A549 (cell line): ENCODE results near the gene FAM124B. TPM values are rescaled to one million over a fixed set of nuclear protein-coding genes. Genes with fewer than 3 reads are reported as not detected.

Source experiments
- ATAC-seq, 2 experiments: fragments of 200-7000 bp in 1 of 2; fragments of >200 bp in 1 of 2; cut with Nextera tagmentation in 1 of 2; cut with Tn5 transposase in 1 of 2; 3 replicates each; pipeline versions ENCODE4 v1.8.0 to v1.9.1; 2018 to 2020; ENCODE audit warnings: mild to moderate bottlenecking in 1 of 2, moderate library complexity in 1 of 2
- CTCF ChIA-PET: fragments of 300-600 bp; sonication (Branson Sonifier 250); formaldehyde crosslinking; extraction: SDS; loops from one replicate; lab custom pipeline; 2021; ENCODE audit warnings: antibody characterized with exemption, inconsistent platforms; lab: Yijun Ruan, JAX
- POLR2A ChIA-PET: fragments of 350-600 bp; formaldehyde crosslinking; extraction: SDS; loops from one replicate; lab custom pipeline; 2021; ENCODE audit warnings: antibody characterized with exemption, inconsistent platforms; lab: Yijun Ruan, JAX
- DNase-seq, 2 experiments: peaks; one replicate each; pipeline versions ENCODE4 v3.0.0 to v3.0.0-alpha.2; 2011 to 2016; ENCODE audit warnings: low read depth in 1 of 2, low spot score in 1 of 2
- FAIRE-seq: peaks from 2 replicates; lab custom pipeline; 2011; peaks lifted over from hg19 to GRCh38; lab: Jason Lieb, UNC
- H3K27ac ChIP-seq, 2 experiments: fragments of >200 bp; sonication (Bioruptor Twin); formaldehyde crosslinking; 3 replicates each; pipeline ENCODE4 v1.5.1; 2016 to 2017
- H3K4me1 ChIP-seq: fragments of >200 bp; sonication (Bioruptor Twin); formaldehyde crosslinking; 3 replicates; pipeline ENCODE4 v1.6.1; 2016
- H3K4me2 ChIP-seq: fragments of >200 bp; sonication (Bioruptor Twin); formaldehyde crosslinking; 3 replicates; pipeline ENCODE4 v1.6.1; 2016
- H3K4me3 ChIP-seq: fragments of >200 bp; sonication (Bioruptor Twin); formaldehyde crosslinking; 3 replicates; pipeline ENCODE4 v1.5.1; 2016
- H3K9me3 ChIP-seq: fragments of >200 bp; sonication (Bioruptor Twin); formaldehyde crosslinking; 3 replicates; pipeline ENCODE4 v1.6.1; 2016
- CBX2 ChIP-seq: fragments of 200-600 bp; sonication (generic); IDR thresholded peaks from 2 replicates; pipeline ENCODE4 v1.6.1; 2016; ENCODE audit warnings: low read depth, mild to moderate bottlenecking, borderline replicate concordance
- CEBPB ChIP-seq, 2 experiments: fragments of >200 bp in 1 of 2; sonication (Bioruptor Twin) in 1 of 2; formaldehyde crosslinking in 1 of 2; IDR thresholded peaks; 2 replicates each; pipeline ENCODE4 v1.6.1; 2012 to 2016
- CHD2 ChIP-seq: fragments of 150-350 bp; IDR thresholded peaks from 2 replicates; pipeline ENCODE4 v1.6.1; 2014; ENCODE audit warnings: low read length; ENCODE audit not compliant: partially characterized antibody
- CTCF ChIP-seq: fragments of >200 bp; sonication (Bioruptor Twin); formaldehyde crosslinking; IDR thresholded peaks from 3 replicates; pipeline ENCODE4 v1.5.1; 2016
- EHMT2 ChIP-seq: fragments of 200-600 bp; sonication (generic); IDR thresholded peaks from 2 replicates; pipeline ENCODE4 v1.6.1; 2016; ENCODE audit warnings: antibody characterized with exemption, low read depth, mild to moderate bottlenecking, moderate library complexity
- EP300 ChIP-seq, 2 experiments: fragments of >200 bp; sonication (Bioruptor Twin); formaldehyde crosslinking; IDR thresholded peaks; 2 replicates in 1 of 2; 3 replicates in 1 of 2; pipeline ENCODE4 v1.6.1; 2016 to 2017
- ESRRA ChIP-seq: fragments of 150-350 bp; IDR thresholded peaks from 2 replicates; pipeline ENCODE4 v1.6.1; 2014; ENCODE audit warnings: mild to moderate bottlenecking, low read length, borderline replicate concordance
- FOSL2 ChIP-seq, 2 experiments: fragments of 450-650 bp in 1 of 2; fragments of >200 bp in 1 of 2; sonication (Bioruptor Twin) in 1 of 2; formaldehyde crosslinking; IDR thresholded peaks; 2 replicates each; pipeline versions ENCODE4 v1.5.0 to v1.6.1; 2016 to 2020; ENCODE audit warnings: mild to moderate bottlenecking in 1 of 2, moderate library complexity in 1 of 2
- FOXS1 ChIP-seq: fragments of 250-450 bp; sonication (Bioruptor Pico); IDR thresholded peaks from 2 replicates; pipeline ENCODE4 v1.5.0; 2020; ENCODE audit warnings: mild to moderate bottlenecking, moderate library complexity
- GATA3 ChIP-seq: IDR thresholded peaks from 2 replicates; pipeline ENCODE4 v1.6.1; 2012; ENCODE audit warnings: borderline replicate concordance
- HOXB13 ChIP-seq: fragments of 250-450 bp; sonication (Bioruptor Pico); IDR thresholded peaks from 2 replicates; pipeline ENCODE4 v1.5.0; 2020; ENCODE audit warnings: low read depth, mild to moderate bottlenecking, moderate library complexity
- HOXB5 ChIP-seq: fragments of 250-450 bp; sonication (Bioruptor Pico); IDR thresholded peaks from 2 replicates; pipeline ENCODE4 v1.5.0; 2020; ENCODE audit warnings: mild to moderate bottlenecking, moderate library complexity
- JUN ChIP-seq, 2 experiments: fragments of >200 bp; sonication (Bioruptor Twin); formaldehyde crosslinking; IDR thresholded peaks; 2 replicates in 1 of 2; 3 replicates in 1 of 2; pipeline ENCODE4 v1.6.1; 2016 to 2017
- KDM5A ChIP-seq: fragments of 200-600 bp; sonication (generic); IDR thresholded peaks from 2 replicates; pipeline ENCODE4 v1.6.1; 2016; ENCODE audit warnings: antibody characterized with exemption, mild to moderate bottlenecking
- MYC ChIP-seq: IDR thresholded peaks from 2 replicates; pipeline ENCODE4 v1.6.1; 2012; ENCODE audit warnings: mild to moderate bottlenecking, inconsistent platforms, low read length, improper control_type of control experiment, borderline replicate concordance
- NPAS2 ChIP-seq: fragments of 250-450 bp; sonication (Bioruptor Pico); IDR thresholded peaks from 2 replicates; pipeline ENCODE4 v1.8.0; 2022; ENCODE audit warnings: mild to moderate bottlenecking, moderate library complexity, borderline replicate concordance
- POLR2AphosphoS2 ChIP-seq: conservative IDR thresholded peaks from 2 replicates; pipeline ENCODE4 v1.6.1; 2012; ENCODE audit warnings: low read length, improper control_type of control experiment, inconsistent platforms
- RAD21 ChIP-seq, 2 experiments: fragments of >200 bp in 1 of 2; sonication (Bioruptor Twin) in 1 of 2; formaldehyde crosslinking in 1 of 2; IDR thresholded peaks in 1 of 2; conservative IDR thresholded peaks in 1 of 2; 2 replicates in 1 of 2; 3 replicates in 1 of 2; pipeline ENCODE4 v1.6.1; 2012 to 2018; ENCODE audit warnings: inconsistent platforms in 1 of 2
- RFX5 ChIP-seq: fragments of 450-650 bp; IDR thresholded peaks from 2 replicates; pipeline ENCODE4 v1.7.1; 2014; ENCODE audit warnings: antibody characterized with exemption, mild to moderate bottlenecking, moderate library complexity
- RNF2 ChIP-seq: fragments of 200-600 bp; sonication (generic); IDR thresholded peaks from 2 replicates; pipeline ENCODE4 v1.6.1; 2016; ENCODE audit warnings: low read depth, mild to moderate bottlenecking, antibody characterized with exemption, moderate library complexity, borderline replicate concordance
- SMC3 ChIP-seq: fragments of >200 bp; sonication (Bioruptor Twin); formaldehyde crosslinking; IDR thresholded peaks from 3 replicates; pipeline ENCODE4 v1.6.1; 2018; ENCODE audit warnings: inconsistent platforms
- SREBF2 ChIP-seq: fragments of 450-650 bp; IDR thresholded peaks from 2 replicates; pipeline ENCODE4 v1.6.1; 2014; ENCODE audit warnings: mild to moderate bottlenecking, moderate library complexity
- TFCP2L1 ChIP-seq: fragments of 250-450 bp; sonication (Bioruptor Pico); IDR thresholded peaks from 2 replicates; pipeline ENCODE4 v1.5.0; 2021; ENCODE audit warnings: mild to moderate bottlenecking
- USF2 ChIP-seq: fragments of 450-650 bp; IDR thresholded peaks from 2 replicates; pipeline ENCODE4 v1.6.1; 2014; ENCODE audit warnings: antibody characterized with exemption
- ZC3H11A ChIP-seq: fragments of 450-650 bp; IDR thresholded peaks from 2 replicates; pipeline ENCODE4 v1.6.1; 2014; ENCODE audit warnings: antibody characterized with exemption, mild to moderate bottlenecking
- ZFP36 ChIP-seq: fragments of 450-650 bp; IDR thresholded peaks from 2 replicates; pipeline ENCODE4 v1.6.1; 2014; ENCODE audit warnings: borderline replicate concordance; ENCODE audit not compliant: partially characterized antibody
- ZSCAN20 ChIP-seq: fragments of 250-450 bp; sonication (Bioruptor Pico); IDR thresholded peaks from 2 replicates; pipeline ENCODE4 v1.8.0; 2022; ENCODE audit warnings: mild to moderate bottlenecking, moderate library complexity
- WGBS: methylation state at CpG from one replicate; pipeline ENCODE4 v1.1.6; 2017; ENCODE audit errors: missing lambda C conversion rate; 5-methylcytosine and 5-hydroxymethylcytosine counted together
- polyA plus RNA-seq, 4 experiments: library from polyadenylated mRNA; depleted of rRNA in 3 of 4; stranded (reverse); fragments of >200 nt; fragmentation: RNase III in 1 of 4; extraction: RNeasy Plus Mini Kit Qiagen cat#74134 plus additional on column Dnase treatment in 1 of 4; gene quantifications; 2 replicates in 3 of 4; 3 replicates in 1 of 4; pipeline ENCODE4 v1.2.3, GENCODE V29; 2011 to 2017

FAM124B gene
- polyA plus RNA-seq, 2 of the 4 experiments (the other 2 are of a cell fraction): not detected

- Histone ChIP-seq H3K27ac (no peak overlapping the region), H3K9me3 (no peaks in the 10 kb centered on the region), H3K4me3 (no peak overlapping the region), H3K4me1 (no peaks in the 10 kb centered on the region), H3K4me2 (no peak overlapping the region)
- ChIA-PET CTCF (interaction anchor here (0.8 to 2.3 kb wide), 5 partner anchors 8 to 239 kb away, joined by 3 to 6 read pairs (median 4); partner anchors contain the start of gene FAM124B), POLR2A (no interaction called here)
- ATAC-seq (no peak), FAIRE-seq (no peak), DNase-seq (no peak)
- 79% methylated on average over 18 of the region's 18 CpGs for WGBS
- TF ChIP-seq CHD2 (no peak), RNF2 (no peak), FOXS1 (no peak), USF2 (no peak), EP300 (IDR thresholded peaks at IDR 0.05) (no peak), ZFP36 (no peak), EHMT2 (no peak), POLR2AphosphoS2 (no peak), ESRRA (no peak), NPAS2 (no peak), CBX2 (no peak), GATA3 (no peak), CEBPB (IDR thresholded peaks at IDR 0.05) (no peak), HOXB13 (CRISPR knock-in tag) (no peak), CTCF (no peak), KDM5A (no peak), RAD21 (conservative IDR thresholded peaks at IDR 0.05 in 1 of 2, IDR thresholded peaks at IDR 0.05 in 1 of 2) (no peak), SREBF2 (no peak)
Observed at GRCh38 chr2:224412141-224413015, 10.5 kb upstream of the FAM124B start.

GRCh38 chr2:224410946-224411561 lies 9.1 kb upstream of the FAM124B start:
- TF ChIP-seq EHMT2 (no peak), ESRRA (no peak), ZSCAN20 (CRISPR knock-in tag) (no peak), ZC3H11A (no peak), RAD21 (conservative IDR thresholded peaks at IDR 0.05 in 1 of 2, IDR thresholded peaks at IDR 0.05 in 1 of 2) (no peak), RNF2 (no peak), FOSL2 (IDR thresholded peaks at IDR 0.05) (no peak), FOSL2 (CRISPR knock-in tag; IDR thresholded peaks at IDR 0.05) (no peak), SMC3 (no peak), JUN (IDR thresholded peaks at IDR 0.05) (no peak), RFX5 (no peak), HOXB13 (CRISPR knock-in tag) (no peak), NPAS2 (no peak), MYC (no peak), TFCP2L1 (CRISPR knock-in tag) (no peak), SREBF2 (no peak), HOXB5 (CRISPR knock-in tag) (no peak)
- ChIA-PET POLR2A (no interaction called here), CTCF (interaction anchor here (2.3 kb wide), 1 partner anchor 9 kb away, joined by 5 read pairs; the partner anchor contains the start of gene FAM124B)
- Histone ChIP-seq H3K4me3 (no peak overlapping the region), H3K9me3 (peaks cover 6% of the 10 kb centered on the region; the same call in 1 of the 3 replicates), H3K27ac (no peak overlapping the region), H3K4me1 (no peaks in the 10 kb centered on the region), H3K4me2 (no peak overlapping the region)
- WGBS: 61% methylated on average over 3 of the region's 3 CpGs
- FAIRE-seq (no peak), ATAC-seq (no peak), DNase-seq (no peak)
